HFFc6 (cell line): ENCODE data around the gene AOX1. TPM values are rescaled to one million over a fixed set of nuclear protein-coding genes. Genes with fewer than 3 reads are reported as not detected.
"Not testable (repeated sequence)": the region's sequence is repeated elsewhere in the genome, so short reads cannot be mapped to it uniquely, and the experiment has no call there.

Experiments used
- DNase-seq: peaks from one replicate; pipeline ENCODE4 v3.0.0-alpha.2; 2018
- H3K27ac Mint-ChIP-seq: 2 replicates; pipeline ENCODE4 v1.8.0; 2020; ENCODE audit warnings: mild to moderate bottlenecking, mixed read lengths
- H3K27me3 Mint-ChIP-seq: 2 replicates; pipeline ENCODE4 v1.8.0; 2021; ENCODE audit warnings: mild to moderate bottlenecking, moderate library complexity, mixed read lengths; ENCODE audit not compliant: insufficient read depth
- H3K36me3 Mint-ChIP-seq: 2 replicates; pipeline ENCODE4 v1.8.0; 2021; ENCODE audit warnings: low read depth, mixed read lengths
- H3K4me1 Mint-ChIP-seq: 2 replicates; pipeline ENCODE4 v1.8.0; 2020; ENCODE audit warnings: low read depth, mixed read lengths
- H3K4me3 Mint-ChIP-seq: 2 replicates; pipeline ENCODE4 v1.8.0; 2020; ENCODE audit warnings: mild to moderate bottlenecking, moderate library complexity, mixed read lengths
- H3K9me3 Mint-ChIP-seq: 2 replicates; pipeline ENCODE4 v1.8.0; 2020; ENCODE audit warnings: mild to moderate bottlenecking, mixed read lengths
- total RNA-seq, 6 experiments: library from RNA; stranded (reverse); fragmentation: NEBNext Ultra II Directional; extraction: Animal tissue kit (Norgen Biotek cat#: 25700); gene quantifications; 2 replicates in 1 of 6; 3 replicates in 5 of 6; pipeline ENCODE4 v1.2.3, GENCODE V29; 2021
- TF ChIP-seq, protein P1 (sequence below): fragments of 200-600 bp; sonication (generic); IDR thresholded peaks from 2 replicates; pipeline ENCODE4 v1.5.0; 2021; ENCODE audit warnings: antibody characterized with exemption, mild to moderate bottlenecking

The AOX1 gene
- total RNA-seq, 6 experiments from 2014 or later = 46.7 to 71.7 (median 62.1) TPM

DNA sequence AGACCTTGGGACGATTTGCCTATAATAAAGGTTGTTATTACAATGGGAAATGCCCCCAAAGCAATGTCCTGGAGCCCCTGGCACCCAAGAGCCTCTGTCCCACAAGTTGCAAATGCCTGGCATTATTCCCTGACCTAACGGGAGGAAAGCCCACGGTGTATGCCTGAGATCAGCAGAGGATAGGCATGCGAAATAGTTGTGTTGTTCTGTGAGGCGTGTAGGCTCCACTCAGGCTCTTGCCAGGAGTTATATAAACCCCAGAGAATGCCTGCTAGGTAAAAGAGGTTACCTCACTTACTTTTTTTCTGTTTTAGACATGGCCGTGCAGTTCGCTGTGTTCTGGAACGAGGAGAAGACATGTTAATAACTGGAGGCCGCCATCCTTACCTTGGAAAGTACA is 52.1 kb downstream of the AOX1 start:
- TF ChIP-seq, protein P1, sequence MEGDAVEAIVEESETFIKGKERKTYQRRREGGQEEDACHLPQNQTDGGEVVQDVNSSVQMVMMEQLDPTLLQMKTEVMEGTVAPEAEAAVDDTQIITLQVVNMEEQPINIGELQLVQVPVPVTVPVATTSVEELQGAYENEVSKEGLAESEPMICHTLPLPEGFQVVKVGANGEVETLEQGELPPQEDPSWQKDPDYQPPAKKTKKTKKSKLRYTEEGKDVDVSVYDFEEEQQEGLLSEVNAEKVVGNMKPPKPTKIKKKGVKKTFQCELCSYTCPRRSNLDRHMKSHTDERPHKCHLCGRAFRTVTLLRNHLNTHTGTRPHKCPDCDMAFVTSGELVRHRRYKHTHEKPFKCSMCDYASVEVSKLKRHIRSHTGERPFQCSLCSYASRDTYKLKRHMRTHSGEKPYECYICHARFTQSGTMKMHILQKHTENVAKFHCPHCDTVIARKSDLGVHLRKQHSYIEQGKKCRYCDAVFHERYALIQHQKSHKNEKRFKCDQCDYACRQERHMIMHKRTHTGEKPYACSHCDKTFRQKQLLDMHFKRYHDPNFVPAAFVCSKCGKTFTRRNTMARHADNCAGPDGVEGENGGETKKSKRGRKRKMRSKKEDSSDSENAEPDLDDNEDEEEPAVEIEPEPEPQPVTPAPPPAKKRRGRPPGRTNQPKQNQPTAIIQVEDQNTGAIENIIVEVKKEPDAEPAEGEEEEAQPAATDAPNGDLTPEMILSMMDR = no peak
- DNase-seq = no peak
- no peaks in the 10 kb centered on the region for H3K27me3 Mint-ChIP-seq
- no peak overlapping the region for H3K27ac Mint-ChIP-seq
- H3K4me1 Mint-ChIP-seq = no peaks in the 10 kb centered on the region
- H3K9me3 Mint-ChIP-seq = no peaks in the 10 kb centered on the region
- peaks cover 53% of the 10 kb centered on the region for H3K36me3 Mint-ChIP-seq
- no peak overlapping the region for H3K4me3 Mint-ChIP-seq

GRCh38 chr2:200640176-200640575 is 54.4 kb downstream of the AOX1 start:
- Mint-ChIP-seq H3K27ac (no peak overlapping the region), H3K9me3 (no peaks in the 10 kb centered on the region), H3K27me3 (no peaks in the 10 kb centered on the region), H3K4me1 (no peaks in the 10 kb centered on the region), H3K36me3 (peaks cover 54% of the 10 kb centered on the region), H3K4me3 (no peak overlapping the region)
- DNase-seq = no peak
- TF ChIP-seq, protein P1 = no peak

- no peak overlapping the region for H3K27ac Mint-ChIP-seq
- no peaks in the 10 kb centered on the region for H3K9me3 Mint-ChIP-seq
- H3K27me3 Mint-ChIP-seq = no peaks in the 10 kb centered on the region
- H3K4me1 Mint-ChIP-seq = no peaks in the 10 kb centered on the region
- TF ChIP-seq, protein P1 = no peak
- peaks cover 59% of the 10 kb centered on the region for H3K36me3 Mint-ChIP-seq
- no peak overlapping the region for H3K4me3 Mint-ChIP-seq
- DNase-seq = no peak
Measured at GRCh38 chr2:200640901-200641300, 55.1 kb downstream of the AOX1 start.

DNA sequence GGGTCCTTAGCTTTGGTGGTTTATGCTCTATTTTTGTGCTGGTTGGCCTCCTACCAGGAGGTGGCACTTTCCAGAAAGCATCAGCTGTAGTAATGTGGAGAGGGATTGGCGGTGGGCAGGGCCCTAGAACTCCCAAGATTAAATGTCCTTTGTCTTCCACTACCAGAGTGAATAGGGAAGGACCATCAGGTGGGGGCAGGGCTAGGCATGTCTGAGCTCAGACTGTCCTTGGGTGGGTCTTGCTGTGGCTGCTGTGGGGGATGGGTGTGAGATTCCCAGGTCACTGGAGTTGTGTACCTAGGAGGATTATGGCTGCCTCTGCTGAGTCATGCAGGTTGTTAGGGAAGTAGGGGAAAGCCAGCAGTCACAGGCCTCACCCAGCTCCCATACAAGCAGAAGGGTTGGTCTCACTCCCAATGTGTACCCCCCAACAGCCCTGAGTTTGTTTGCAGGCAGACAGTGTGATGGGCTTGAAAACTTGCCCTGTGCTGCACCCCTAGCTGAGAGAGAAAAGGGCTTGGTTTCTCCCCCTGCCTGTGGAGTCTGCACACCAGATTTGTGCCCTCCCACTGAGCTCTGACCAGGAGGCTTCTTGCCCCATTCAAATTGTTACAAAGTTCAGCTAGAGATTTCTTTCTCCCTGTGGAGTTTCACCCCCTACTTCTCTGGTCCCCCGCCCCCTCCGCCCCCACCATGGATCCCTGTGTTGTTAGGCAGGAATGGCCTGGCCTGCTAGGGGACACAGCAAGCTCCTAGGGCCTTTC is 62.9 kb downstream of the AOX1 start:
- H3K9me3 Mint-ChIP-seq, H3K27ac Mint-ChIP-seq, H3K27me3 Mint-ChIP-seq, H3K4me3 Mint-ChIP-seq, DNase-seq, H3K4me1 Mint-ChIP-seq: not testable (repeated sequence)
- H3K36me3 Mint-ChIP-seq = peaks cover 77% of the 10 kb centered on the region

GRCh38 chr2:200649724-200650123 is 63.9 kb downstream of the AOX1 start:
- Mint-ChIP-seq H3K27me3 (no peaks in the 10 kb centered on the region; the same call in 1 of the 2 replicates), H3K4me1 (peaks cover 5% of the 10 kb centered on the region; the same call in 1 of the 2 replicates), H3K27ac (no peak overlapping the region), H3K9me3 (no peaks in the 10 kb centered on the region), H3K36me3 (peaks cover 66% of the 10 kb centered on the region), H3K4me3 (no peak overlapping the region)
- TF ChIP-seq, protein P1 = no peak
- no peak for DNase-seq

- Mint-ChIP-seq H3K27me3 (no peaks in the 10 kb centered on the region; the same call in 1 of the 2 replicates), H3K9me3 (no peaks in the 10 kb centered on the region), H3K4me1 (peaks cover 5% of the 10 kb centered on the region; the same call in 1 of the 2 replicates), H3K36me3 (peaks cover 62% of the 10 kb centered on the region), H3K4me3 (no peak overlapping the region), H3K27ac (no peak overlapping the region)
- DNase-seq = no peak
- TF ChIP-seq, protein P1 = no peak
Measured at GRCh38 chr2:200650195-200650594, 64.4 kb downstream of the AOX1 start.
